GM12878 (cell line): ENCODE results near the gene IL34. TPM values are rescaled to one million over a fixed set of nuclear protein-coding genes. Genes with fewer than 3 reads are reported as not detected.

Source experiments
- ATF2 ChIP-seq: IDR thresholded peaks from 2 replicates; pipeline ENCODE4 v1.6.1; 2012; ENCODE audit warnings: low read length, inconsistent platforms
- BHLHE40 ChIP-seq, 2 experiments: fragments of 450-650 bp in 1 of 2; IDR thresholded peaks; 2 replicates each; pipeline ENCODE4 v1.6.1; 2011 to 2017; ENCODE audit warnings: low read depth in 2 of 2, borderline replicate concordance in 1 of 2, improper control_type of control experiment in 1 of 2, low read length in 1 of 2, mild to moderate bottlenecking in 1 of 2
- CBX3 ChIP-seq: fragments of 200-600 bp; sonication (generic); IDR thresholded peaks from 2 replicates; pipeline ENCODE4 v1.6.1; 2016; ENCODE audit warnings: low read depth, borderline replicate concordance
- CEBPB ChIP-seq, 2 experiments: fragments of 150-350 bp in 1 of 2; IDR thresholded peaks; 2 replicates each; pipeline ENCODE4 v1.6.1; 2012 to 2014; ENCODE audit warnings: low read depth in 2 of 2, low read length in 2 of 2, borderline replicate concordance in 1 of 2, inconsistent platforms in 1 of 2
- NFYA ChIP-seq: IDR thresholded peaks from 2 replicates; pipeline ENCODE4 v1.6.1; 2011; ENCODE audit warnings: low read depth, mild to moderate bottlenecking, low read length, improper control_type of control experiment, borderline replicate concordance
- ZNF592 ChIP-seq: fragments of 450-650 bp; IDR thresholded peaks from 2 replicates; pipeline ENCODE4 v1.6.1; 2017; ENCODE audit warnings: mild to moderate bottlenecking, moderate library complexity
- polyA plus RNA-seq, 11 experiments: library from polyadenylated mRNA; depleted of rRNA in 4 of 11; unstranded in 6 of 11; stranded (reverse) in 5 of 11; fragments of >200 nt; fragmentation: Nextera tagmentation in 4 of 11; fragmentation: Illumina TruSeq in 1 of 11; extraction: Ambion mirVana in 4 of 11; extraction: Trizol in 1 of 11; gene quantifications; 1 replicate in 1 of 11; 2 replicates in 10 of 11; pipeline versions ENCODE4 v1.2.1 to v1.2.3, GENCODE V29; 2011 to 2016; ENCODE audit warnings: inconsistent platforms in 2 of 11, missing spikeins in 2 of 11, low read depth in 1 of 11
- total RNA-seq, 4 experiments: library from RNA; depleted of rRNA in 3 of 4; stranded (reverse); fragments of >200 nt in 3 of 4; fragmentation: Illumina TruSeq in 1 of 4; extraction: Trizol in 1 of 4; gene quantifications; 2 replicates each; pipeline versions ENCODE4 v1.2.1 to v1.2.3, GENCODE V29; 2013 to 2021

Gene IL34
- total and polyA plus RNA-seq, 10 of the 15 experiments (the other 5 are each of a cell fraction or from before 2014, with no cell fraction given), result 0.27 to 0.40 TPM; not detected in 8

DNA sequence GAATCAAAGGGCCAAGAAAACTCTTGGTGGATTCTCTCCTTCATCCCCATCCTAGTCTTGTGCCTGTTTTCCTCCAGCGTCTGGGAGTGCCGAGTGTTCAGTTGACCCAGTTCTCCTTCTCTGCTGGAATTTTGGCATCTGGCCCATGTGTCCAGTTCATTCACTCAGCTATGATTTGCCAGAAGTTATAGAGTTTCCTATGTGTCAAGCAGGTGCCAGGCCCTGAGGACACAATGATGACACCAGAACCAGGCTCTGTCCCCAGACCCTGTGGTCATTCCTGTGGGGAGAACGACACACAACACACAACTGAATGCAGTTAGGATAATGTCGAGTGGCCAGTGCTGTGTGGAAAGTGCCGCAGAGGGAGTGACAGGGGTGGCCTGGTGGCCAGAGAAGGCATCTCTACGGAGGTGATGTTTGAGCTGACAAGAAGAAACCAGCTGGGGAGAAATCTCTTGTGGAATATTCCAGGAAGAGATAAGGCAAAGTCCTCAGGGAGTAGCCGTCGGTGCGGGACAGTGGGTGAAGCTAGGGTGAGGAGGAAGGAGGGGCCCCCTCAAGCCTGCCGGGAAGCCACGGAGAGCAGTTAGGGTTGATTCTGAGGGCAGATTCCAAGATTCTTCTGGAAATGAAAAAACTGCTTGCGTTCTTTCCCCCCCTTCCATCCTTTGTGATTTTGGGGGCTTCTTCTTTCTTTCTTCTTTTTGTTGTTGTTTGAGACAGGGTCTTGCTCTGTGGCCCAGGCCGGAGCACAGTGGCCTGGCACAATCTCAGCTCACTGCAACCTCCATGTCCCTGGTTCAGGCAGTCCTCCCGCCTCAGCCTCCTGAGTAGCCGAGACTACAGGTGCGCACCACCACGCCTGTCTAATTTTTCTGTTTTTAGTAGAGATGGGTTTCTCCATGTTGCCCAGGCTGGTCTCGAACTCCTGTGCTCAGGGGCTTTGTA, 35.8 kb upstream of the IL34 start (continued):
- no peak for TF ChIP-seq BHLHE40 (IDR thresholded peaks at IDR 0.05; ENCODE audit: borderline replicate concordance in 1 of 2, low read depth in 2 of 2, low read length in 1 of 2)
- no peak for TF ChIP-seq ZNF592
- no peak for TF ChIP-seq NFYA
- no peak for TF ChIP-seq ATF2
- TF ChIP-seq CEBPB (IDR thresholded peaks at IDR 0.05; ENCODE audit: borderline replicate concordance in 1 of 2, low read depth in 2 of 2, low read length in 2 of 2), result no peak
- TF ChIP-seq CBX3, result no peak
- TF ChIP-seq, all 136 proteins: peak for 0
